Stimulated activated naive CD4-positive, alpha-beta T cell treated with Interleukin-2 at 50 U/mL for 16 hours (primary cell): Measurements from ENCODE around the gene GPR55.

ENCODE experiments used
- DNase-seq: peaks from one replicate; lab custom pipeline; 2025; lab: John Stamatoyannopoulos, UW

The GPR55 gene

GRCh38 chr2:230879271-230879882 lies 45.7 kb downstream of the GPR55 start:
- no peak for DNase-seq

GRCh38 chr2:230878599-230879188 lies 46.3 kb downstream of the GPR55 start:
- no peak for DNase-seq

- DNase-seq, result no peak
These were observed 47.1 kb downstream of the GPR55 start for GRCh38 chr2:230877759-230878598.

DNA sequence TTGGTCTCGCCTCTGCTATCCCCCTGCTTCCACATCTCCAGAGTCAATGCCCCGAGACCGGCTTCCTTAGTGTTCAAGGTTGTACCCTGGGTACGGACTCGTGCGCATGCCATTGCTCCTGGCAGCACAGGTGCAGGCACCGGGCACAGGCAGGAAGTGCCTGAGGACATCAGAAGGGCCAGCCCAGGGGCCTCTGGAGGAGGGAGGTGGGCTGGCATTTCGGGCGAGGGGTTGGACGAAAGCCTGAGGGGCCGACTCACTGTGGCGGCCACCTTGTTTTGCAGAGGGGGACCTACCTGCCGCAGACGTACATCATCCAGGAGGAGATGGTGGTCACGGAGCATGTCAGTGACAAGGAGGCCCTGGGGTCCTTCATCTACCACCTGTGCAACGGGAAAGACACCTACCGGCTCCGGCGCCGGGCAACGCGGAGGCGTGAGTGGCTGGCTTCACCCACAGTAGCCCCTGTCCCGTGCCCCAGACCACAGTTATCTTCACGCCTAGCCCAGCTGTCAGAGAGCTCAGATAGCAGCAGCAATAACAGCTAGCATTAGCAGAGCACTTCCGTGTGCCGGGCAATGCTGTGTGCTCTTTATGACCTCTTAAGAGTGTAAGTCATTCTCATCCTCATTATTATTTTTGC lies 47.8 kb downstream of the GPR55 start:
- DNase-seq, result no peak

DNA sequence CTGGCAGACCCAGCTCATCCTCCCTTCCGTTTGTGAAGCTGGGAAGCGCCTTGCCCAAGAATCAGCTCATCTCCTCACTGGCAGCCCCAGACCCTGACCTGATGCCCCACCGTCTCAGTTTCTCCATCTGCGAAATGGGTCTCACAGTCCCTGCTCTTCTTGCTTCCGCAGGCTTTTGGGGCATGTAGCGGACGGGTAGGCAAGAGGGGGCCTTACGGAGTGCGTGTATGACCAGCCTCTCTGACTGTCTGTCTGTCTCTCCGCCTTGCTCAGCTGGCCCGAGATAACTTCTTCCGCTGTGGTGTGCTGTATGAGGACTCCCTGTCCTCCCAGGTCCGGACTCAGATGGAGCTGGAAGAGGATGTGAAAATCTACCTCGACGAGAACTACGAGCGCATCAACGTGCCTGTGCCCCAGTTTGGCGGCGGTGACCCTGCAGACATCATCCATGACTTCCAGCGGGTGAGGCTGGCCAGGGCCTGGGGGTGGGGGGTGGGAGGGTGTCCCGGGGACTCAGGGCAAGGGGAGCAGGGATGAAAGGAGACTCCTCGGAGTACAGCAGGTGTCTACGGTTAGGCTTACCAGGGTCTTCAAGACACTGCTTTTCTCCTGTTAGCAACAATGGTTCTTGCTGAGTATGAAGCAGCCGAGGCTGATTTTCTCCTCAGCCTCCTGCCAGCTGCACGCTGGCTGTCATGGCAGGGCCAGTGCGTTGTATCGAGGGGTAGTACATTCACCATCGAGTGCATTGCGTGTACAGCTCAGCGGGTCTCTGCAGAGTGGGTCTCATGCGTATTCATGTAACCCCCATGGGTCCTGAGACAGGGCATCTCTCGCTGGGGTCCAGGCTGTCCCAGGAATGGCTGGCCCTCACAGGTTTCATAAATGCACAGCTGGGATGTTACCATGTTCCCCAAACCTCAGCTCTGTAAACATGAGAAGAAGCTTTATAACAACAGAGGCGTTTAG lies 49.4 kb downstream of the GPR55 start:
- no peak for DNase-seq

DNA sequence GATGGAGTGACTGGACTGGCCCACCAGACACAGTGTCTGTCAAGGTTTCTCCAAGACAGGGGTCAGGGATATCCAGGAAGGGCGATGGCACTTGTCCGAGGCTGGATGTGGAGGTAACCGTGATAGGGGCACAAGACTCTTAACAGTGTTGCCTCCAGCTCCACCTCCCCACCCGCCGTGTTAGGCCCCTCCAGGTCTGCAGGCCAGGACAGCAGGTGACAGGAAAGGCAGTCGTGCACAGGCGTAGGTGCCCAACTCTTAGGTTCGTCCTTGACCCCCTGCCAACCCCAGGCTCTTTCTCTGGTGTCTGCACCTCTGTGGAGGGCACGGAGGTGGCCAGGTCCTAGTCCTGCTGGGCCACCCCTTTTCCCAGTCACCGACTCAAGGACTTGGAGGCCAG lies 50.2 kb downstream of the GPR55 start:
- no peak for DNase-seq

DNA sequence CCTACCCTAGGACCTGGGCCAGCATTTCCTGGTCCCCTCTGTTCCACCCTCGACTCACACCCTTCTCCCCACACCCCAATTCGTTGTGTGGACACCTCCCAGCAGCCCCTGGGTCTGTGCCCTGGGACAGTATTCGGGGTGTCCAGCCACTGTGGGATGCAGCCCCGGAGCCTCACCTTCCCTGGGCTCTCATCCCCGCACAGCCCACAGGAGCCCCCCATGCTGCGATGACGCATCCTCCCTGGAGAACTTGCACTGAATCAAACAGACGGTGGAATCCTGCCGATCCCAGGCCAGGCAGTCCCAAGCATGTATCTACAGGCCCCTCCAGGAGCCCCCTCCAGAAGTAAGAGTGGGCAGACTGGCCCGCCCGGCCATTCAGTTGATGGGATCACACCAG lies 50.6 kb downstream of the GPR55 start:
- DNase-seq, result no peak

DNA sequence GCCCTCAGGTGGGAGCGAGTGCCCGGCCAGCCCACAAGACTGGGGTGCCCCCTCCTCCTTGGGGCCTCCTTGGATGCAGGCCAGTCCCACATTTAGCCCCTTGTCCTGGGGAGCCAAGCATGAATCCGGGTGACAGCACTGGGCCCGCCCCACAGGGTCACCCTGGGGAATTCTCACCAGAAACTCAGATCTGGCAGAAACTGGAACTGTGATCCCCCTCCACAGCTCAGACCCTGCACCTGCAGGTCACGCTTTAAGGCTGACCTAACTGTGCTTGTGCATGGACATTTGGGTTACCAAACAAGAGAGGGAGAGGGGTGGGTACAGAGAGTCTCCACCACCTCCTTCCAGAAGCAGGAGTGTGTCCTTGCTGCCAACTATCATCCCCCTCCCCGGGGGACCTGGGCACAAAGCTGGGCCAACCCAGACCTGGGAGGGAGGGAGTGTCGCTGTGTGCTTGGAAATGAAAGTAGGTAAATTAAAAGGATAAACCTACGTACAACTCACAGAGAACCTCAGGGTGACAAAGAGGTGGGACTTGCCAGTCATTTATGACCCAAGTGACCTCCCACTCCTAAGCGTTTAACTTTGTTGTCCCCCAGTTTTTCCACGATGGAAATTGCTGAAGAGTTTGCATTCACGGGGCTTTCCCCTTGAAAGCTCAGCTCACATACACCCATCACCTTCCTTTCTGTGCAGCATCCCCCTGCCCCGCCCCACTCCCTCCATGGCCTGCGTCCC lies 51.2 kb downstream of the GPR55 start:
- no peak for DNase-seq

DNA sequence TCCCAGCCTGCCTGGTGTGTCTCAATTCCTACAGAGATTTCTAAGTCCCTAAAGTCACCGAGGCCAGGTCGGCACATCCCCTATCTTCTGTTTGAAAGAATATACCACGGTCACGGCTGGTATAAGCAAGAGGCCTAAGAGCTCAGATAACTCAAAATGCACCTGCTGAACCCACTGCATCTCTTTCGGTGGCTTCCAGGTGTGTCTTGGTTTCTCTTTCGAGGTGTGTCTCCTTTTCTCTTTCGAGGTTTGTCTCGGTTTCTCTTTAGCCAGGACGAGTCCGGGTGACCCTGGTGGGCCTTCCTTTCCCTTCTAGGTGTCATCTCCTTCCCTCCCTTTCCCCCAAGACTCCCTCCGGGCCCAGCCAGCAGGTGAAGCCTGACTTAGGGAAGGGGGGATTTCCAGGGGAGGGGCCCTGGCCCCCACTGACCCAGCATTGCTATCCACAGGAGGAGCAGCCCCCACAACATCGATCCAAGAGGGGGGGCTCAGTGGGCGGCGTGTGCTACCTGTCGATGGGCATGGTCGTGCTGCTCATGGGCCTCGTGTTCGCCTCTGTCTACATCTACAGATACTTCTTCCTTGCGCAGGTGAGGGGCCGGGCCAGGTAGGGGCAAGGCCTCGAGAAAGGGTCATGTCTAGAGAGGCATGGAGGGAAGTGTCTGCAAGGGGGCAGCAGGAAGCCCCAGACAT lies 51.9 kb downstream of the GPR55 start:
- no peak for DNase-seq

GRCh38 chr2:230872151-230872967 lies 52.7 kb downstream of the GPR55 start:
- DNase-seq, result no peak

DNA sequence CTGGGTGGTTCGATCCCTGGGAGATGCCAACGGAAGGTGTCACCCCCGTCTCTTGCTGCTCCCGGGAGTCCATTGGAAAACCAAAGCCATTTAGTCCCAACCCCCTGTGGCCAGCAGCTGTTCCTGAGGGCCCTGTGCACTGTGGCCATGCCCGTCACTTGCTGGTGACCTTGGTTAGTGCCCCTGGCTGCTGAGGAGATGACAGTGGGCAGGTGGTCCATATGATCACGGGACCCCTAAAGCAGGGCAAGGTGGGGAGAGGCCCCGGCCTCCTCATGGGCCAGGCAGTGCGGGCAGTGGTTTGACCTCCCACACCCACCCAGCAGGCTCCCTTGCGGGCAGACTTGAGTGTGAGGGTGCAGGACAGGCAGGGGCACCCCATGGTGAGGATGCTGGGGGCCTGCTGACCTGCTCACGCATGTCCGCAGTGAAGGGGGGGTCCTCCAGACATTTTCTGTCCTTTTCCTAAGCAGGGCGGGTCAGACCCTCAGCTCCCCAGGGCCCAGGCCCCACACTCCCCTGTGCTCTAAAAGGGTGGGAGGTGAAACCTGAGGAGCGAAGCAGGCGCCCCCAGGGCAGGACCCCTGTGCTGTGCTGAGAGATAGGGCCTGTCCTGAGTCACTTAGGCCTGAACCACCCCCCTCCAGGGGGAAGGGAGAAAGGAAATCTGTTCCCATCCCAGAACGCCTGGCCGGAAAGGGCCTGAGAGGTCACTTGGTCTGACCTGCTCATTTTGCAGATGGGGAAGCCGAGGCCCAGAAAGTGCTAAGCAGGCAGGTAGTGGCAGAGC lies 53.5 kb downstream of the GPR55 start:
- DNase-seq, result no peak

DNA sequence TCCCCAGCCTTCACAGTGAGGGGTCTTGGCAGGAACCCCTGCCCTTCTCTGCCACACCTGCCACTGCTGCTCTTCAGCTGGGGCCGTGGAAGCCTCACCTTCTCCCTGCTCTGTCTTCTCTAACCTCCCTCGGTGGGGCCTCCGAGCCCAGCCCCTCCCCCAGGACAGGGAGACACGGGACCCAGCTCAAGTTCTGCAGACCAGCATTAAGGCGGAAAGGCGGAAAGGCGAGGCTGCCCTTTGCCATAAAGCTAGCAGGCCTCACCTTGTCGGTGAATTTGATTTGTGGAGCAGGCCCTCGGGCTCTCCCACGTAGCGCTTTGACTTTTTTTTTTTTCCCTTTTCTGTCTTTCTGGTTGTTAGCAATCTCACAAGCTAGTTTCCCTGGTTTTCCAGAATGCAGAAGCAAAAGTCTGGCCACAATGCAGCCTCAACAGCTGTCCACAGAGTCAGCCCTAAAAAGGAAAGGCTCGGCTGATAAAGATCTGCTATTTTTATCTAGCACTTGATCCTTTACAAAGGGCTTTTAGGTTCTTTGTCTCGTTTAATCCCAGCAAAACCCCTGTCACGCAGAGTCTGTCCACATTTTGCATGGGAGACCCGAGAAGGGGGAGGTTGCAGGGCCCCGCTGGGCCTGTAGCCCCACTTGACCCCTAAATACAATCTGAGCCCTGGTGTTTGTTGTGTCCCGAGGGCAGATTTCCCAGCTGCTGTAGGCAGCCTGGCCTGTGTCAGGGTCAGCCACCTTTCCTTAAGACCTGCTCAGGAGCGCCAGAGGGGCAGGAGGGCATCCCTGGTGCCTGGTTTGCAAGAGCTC lies 54.3 kb downstream of the GPR55 start:
- DNase-seq, result no peak

DNA sequence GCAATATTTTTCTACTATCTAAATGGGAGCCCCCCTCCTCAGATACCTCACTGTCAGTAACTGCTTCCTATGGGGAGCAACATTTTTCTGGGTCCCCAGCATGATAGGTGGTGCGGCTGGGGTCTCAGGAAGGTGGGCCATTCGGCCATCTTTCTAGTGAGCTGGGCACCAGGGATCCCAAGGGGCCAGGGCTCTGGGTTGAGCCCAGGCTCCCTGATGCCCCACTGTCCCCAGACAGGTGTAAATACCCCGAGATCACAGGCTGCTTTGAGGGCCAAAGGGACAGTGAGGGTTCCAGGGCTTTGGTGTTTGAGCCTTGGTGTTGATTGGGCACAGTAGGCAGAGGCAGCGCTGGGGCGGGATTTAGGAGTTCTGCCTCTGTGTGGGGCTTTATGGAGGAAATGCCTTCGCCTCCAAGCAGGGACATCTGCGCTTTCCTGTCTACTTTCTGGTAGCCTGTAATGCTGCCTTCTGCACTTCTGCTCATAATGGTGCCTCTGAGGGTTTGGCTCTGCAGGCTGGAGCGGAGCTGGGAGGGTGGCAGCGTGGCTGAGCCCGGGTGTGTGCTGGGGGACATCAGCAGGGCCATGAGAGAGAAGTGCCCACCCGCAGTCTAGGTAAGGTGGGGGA lies 55.0 kb downstream of the GPR55 start:
- no peak for DNase-seq

GRCh38 chr2:230868947-230869913 lies 55.8 kb downstream of the GPR55 start:
- no peak for DNase-seq

DNA sequence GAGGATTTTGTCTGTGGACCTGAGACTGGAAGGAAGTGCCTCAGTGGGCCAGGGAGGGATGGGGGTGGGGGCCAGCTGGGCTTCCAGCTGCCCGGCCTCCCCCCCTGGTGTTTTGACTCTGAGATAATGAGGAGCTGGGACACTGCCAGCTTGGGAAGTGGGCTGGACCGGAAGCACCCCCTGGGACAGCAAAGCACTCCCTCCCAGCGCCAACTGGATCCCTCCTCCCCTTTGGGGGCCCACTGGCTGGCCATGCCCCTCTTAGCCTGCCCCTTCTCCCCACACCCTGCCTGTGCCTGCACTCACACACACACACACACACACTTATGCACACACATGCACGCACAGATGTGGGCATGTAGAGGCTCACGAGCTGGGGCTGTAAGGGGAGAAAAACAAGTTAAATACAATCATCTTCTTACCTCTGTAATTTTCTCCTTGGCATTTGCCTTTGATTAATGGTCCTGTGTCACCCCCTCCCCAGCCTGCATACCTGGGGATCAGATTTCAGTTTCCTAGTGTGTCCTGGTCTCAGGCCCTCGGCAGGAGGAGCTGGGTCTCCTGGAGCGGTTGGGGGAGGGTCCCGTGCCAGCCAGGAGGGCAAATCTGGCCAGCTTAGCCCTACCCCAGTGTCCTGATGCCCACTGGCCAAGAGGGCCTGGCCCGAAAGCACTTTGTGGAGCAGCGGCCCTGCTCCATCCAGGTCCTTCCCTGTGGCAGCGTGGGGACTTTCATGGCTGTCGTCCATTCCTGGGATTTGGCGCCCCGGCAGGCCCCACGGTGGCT lies 56.7 kb downstream of the GPR55 start:
- no peak for DNase-seq
